ENCODE results near the gene LHPP.

Gene LHPP

DNA sequence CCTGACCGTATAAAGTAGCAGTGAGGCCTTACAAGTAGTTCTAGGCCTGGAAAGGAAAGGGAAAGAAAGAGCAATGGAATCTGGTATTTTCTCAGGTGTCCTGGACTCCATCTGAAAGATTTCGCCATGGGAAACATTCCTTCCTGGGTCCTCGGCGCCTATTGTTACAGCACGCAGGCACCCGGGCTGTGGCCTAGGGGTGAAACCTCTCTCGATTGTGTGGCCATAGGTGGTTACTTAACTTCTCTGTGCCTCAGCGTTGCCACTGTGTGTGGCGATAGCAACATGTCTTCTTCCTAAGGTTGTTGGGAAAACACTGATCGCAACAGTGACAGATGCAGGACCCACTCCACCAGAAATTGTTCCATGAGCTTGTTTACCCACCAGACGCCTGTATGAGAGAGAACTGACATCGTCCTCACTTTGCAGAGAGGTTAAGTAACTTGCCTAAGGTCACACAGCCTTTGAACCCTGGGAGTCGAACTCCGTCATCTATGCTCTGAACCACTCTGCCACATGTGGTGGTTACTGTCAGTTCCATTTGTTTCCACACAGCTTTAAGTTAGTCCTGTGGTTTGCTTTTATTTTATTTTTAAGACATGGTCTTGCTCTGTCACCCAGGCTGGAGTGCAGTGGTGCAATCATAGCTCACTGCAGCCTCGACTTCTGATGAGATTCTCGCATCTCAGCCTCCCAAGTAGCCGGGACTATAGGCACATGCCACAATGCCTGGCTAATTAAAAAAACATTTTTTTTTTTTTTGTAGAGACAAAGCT lies 73.4 kb downstream of the LHPP start:
- H3K4me3 ChIP-seq (IDR thresholded peaks at IDR 0.05; ENCODE audit: insufficient read depth, low read depth, low read length): no peak overlapping the region
- H3K9ac ChIP-seq: no peak overlapping the region
- no peaks in the 10 kb centered on the region for H3K36me3 ChIP-seq (ENCODE audit: insufficient read depth)
- no peaks in the 10 kb centered on the region for H4K20me1 ChIP-seq (ENCODE audit: insufficient read depth)
- H3K4me1 ChIP-seq (ENCODE audit: low read depth, poor library complexity, severe bottlenecking): peaks cover 7% of the 10 kb centered on the region
- no peak overlapping the region for H3K4me2 ChIP-seq
- no peaks in the 10 kb centered on the region for H3K27me3 ChIP-seq (ENCODE audit: insufficient read depth, low read depth)
- H3K79me2 ChIP-seq (ENCODE audit: insufficient read depth, low read depth): no peaks in the 10 kb centered on the region
- TF ChIP-seq, protein P1, sequence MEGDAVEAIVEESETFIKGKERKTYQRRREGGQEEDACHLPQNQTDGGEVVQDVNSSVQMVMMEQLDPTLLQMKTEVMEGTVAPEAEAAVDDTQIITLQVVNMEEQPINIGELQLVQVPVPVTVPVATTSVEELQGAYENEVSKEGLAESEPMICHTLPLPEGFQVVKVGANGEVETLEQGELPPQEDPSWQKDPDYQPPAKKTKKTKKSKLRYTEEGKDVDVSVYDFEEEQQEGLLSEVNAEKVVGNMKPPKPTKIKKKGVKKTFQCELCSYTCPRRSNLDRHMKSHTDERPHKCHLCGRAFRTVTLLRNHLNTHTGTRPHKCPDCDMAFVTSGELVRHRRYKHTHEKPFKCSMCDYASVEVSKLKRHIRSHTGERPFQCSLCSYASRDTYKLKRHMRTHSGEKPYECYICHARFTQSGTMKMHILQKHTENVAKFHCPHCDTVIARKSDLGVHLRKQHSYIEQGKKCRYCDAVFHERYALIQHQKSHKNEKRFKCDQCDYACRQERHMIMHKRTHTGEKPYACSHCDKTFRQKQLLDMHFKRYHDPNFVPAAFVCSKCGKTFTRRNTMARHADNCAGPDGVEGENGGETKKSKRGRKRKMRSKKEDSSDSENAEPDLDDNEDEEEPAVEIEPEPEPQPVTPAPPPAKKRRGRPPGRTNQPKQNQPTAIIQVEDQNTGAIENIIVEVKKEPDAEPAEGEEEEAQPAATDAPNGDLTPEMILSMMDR (conservative IDR thresholded peaks at IDR 0.05; ENCODE audit: low read depth, low read length): no peak
- H3K27ac ChIP-seq: no peak overlapping the region
- no peak overlapping the region for H2AFZ ChIP-seq (ENCODE audit: low read depth)

DNA sequence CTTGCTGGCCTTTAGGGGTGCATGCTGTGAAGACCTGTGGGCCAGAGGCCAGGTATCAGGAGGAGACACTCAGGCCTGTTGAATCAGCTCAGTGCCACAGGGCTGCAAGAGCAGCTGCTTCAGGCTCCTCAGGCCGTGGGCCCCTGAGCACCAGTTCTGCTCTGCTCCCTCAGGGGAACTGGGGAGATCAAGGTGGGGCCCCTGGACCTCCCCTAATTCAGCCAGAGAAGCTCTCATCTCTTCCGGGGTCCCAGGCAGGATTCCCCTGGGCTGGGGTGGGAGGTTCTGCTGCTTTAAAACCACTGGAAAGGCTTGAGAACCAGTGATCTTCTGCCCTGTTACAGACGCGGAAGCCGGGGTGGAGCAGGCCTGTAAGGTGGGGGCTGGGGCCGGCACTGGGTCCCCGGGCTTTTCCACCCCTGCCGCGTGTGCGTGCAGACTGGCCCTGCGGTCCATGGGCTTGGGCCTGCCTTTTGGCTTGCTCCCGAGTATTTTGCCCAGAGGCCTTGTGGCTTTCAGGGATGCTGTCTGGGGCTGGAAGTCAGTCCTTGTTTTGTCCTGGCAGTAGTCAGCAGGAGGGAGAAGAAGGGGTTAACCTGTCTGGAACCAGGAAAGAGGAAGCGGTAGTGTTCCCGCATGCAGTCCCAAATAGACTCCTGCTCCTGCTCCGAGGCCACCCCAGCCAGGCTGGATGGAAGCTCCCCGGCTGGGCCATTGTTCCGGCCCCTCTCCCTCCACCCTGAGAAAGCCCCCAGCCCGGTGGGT lies 74.3 kb downstream of the LHPP start:
- TF ChIP-seq, protein P1 (conservative IDR thresholded peaks at IDR 0.05; ENCODE audit: low read depth, low read length): no peak
- no peak overlapping the region for H3K4me2 ChIP-seq
- H3K36me3 ChIP-seq (ENCODE audit: insufficient read depth): no peaks in the 10 kb centered on the region
- H3K4me1 ChIP-seq (ENCODE audit: low read depth, poor library complexity, severe bottlenecking): peaks cover 8% of the 10 kb centered on the region
- H3K27ac ChIP-seq: no peak overlapping the region
- no peaks in the 10 kb centered on the region for H3K27me3 ChIP-seq (ENCODE audit: insufficient read depth, low read depth)
- H3K4me3 ChIP-seq (IDR thresholded peaks at IDR 0.05; ENCODE audit: insufficient read depth, low read depth, low read length): no peak overlapping the region
- H3K79me2 ChIP-seq (ENCODE audit: insufficient read depth, low read depth): no peaks in the 10 kb centered on the region
- no peaks in the 10 kb centered on the region for H4K20me1 ChIP-seq (ENCODE audit: insufficient read depth)
- no peak overlapping the region for H3K9ac ChIP-seq
- no peak overlapping the region for H2AFZ ChIP-seq (ENCODE audit: low read depth)

DNA sequence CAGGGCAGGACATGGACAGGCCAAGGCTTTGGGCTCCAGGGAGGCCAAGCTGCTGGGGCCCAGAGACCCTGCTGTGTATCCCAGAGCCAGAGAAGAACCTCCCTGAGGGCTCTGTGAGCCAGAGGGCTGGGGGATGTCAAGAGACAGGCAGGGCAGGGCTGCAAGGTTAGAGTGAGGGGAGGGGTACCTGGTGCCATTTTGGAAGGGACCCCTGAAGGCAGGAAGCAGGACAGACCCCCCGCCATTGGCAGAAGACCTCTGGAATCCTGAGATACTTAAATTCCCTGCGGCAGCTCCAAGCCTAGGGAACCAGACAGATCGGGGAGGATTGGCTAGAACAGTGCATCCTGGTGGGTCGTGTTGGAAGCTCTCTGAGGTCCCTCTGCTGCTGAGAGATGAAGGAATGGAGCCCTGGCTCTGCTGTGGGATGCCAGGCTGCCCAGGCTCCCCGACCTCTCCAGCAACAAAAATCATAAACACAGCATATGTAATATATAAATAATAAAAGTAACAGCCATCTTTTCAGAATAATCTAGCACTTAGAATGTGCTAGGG lies 75.0 kb downstream of the LHPP start:
- Histone ChIP-seq H3K4me1 (ENCODE audit: low read depth, poor library complexity, severe bottlenecking) (peaks cover 8% of the 10 kb centered on the region), H3K36me3 (ENCODE audit: insufficient read depth) (no peaks in the 10 kb centered on the region), H3K27ac (no peak overlapping the region), H3K9ac (no peak overlapping the region), H3K4me3 (IDR thresholded peaks at IDR 0.05; ENCODE audit: insufficient read depth, low read depth, low read length) (no peak overlapping the region), H2AFZ (ENCODE audit: low read depth) (no peak overlapping the region), H3K79me2 (ENCODE audit: insufficient read depth, low read depth) (no peaks in the 10 kb centered on the region), H3K27me3 (ENCODE audit: insufficient read depth, low read depth) (no peaks in the 10 kb centered on the region), H4K20me1 (ENCODE audit: insufficient read depth) (no peaks in the 10 kb centered on the region), H3K4me2 (no peak overlapping the region)
- TF ChIP-seq, protein P1 (conservative IDR thresholded peaks at IDR 0.05; ENCODE audit: low read depth, low read length): no peak

DNA sequence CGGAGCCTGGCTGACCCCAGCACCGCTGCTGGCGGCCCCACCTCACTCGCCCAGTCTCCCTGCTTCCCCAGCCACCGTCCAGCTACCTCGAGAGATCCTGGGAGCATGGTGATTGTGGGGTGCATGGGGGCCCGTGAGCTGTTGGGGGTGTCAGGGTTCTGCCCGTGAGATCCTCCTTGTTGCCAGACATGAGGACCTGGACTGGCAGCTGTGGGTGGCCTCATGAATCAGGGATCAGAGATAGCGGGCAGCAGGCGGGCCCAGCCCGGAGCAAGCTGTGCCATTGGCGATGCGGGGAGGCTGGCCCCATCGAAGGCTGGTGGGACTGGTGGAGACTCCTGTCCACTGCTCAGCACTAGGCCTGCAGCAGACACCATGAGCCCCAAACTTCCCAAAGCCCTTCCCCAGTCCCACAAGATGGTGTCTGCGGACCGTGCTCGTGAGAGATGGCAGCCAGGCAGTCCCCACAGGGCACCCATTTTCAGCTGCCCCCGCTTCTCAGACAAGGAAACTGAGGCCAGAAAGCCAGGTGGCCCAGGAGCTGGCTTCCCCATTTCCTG lies 75.6 kb downstream of the LHPP start:
- Histone ChIP-seq H3K4me3 (IDR thresholded peaks at IDR 0.05; ENCODE audit: insufficient read depth, low read depth, low read length) (no peak overlapping the region), H3K27me3 (ENCODE audit: insufficient read depth, low read depth) (no peaks in the 10 kb centered on the region), H3K27ac (no peak overlapping the region), H3K4me1 (ENCODE audit: low read depth, poor library complexity, severe bottlenecking) (peaks cover 8% of the 10 kb centered on the region), H3K9ac (no peak overlapping the region), H4K20me1 (ENCODE audit: insufficient read depth) (no peaks in the 10 kb centered on the region), H3K36me3 (ENCODE audit: insufficient read depth) (no peaks in the 10 kb centered on the region), H3K79me2 (ENCODE audit: insufficient read depth, low read depth) (no peaks in the 10 kb centered on the region), H3K4me2 (no peak overlapping the region), H2AFZ (ENCODE audit: low read depth) (no peak overlapping the region)
- TF ChIP-seq, protein P1 (conservative IDR thresholded peaks at IDR 0.05; ENCODE audit: low read depth, low read length): no peak
